A549 (cell line): Measurements from ENCODE around the gene HERPUD2. TPM values are rescaled to one million over a fixed set of nuclear protein-coding genes. Genes with fewer than 3 reads are reported as not detected.

Experiments
- ATAC-seq, 2 experiments: fragments of 200-7000 bp in 1 of 2; fragments of >200 bp in 1 of 2; cut with Nextera tagmentation in 1 of 2; cut with Tn5 transposase in 1 of 2; 3 replicates each; pipeline versions ENCODE4 v1.8.0 to v1.9.1; 2018 to 2020; ENCODE audit warnings: mild to moderate bottlenecking in 1 of 2, moderate library complexity in 1 of 2
- CTCF ChIA-PET: fragments of 300-600 bp; sonication (Branson Sonifier 250); formaldehyde crosslinking; extraction: SDS; loops from one replicate; lab custom pipeline; 2021; ENCODE audit warnings: antibody characterized with exemption, inconsistent platforms; lab: Yijun Ruan, JAX
- POLR2A ChIA-PET: fragments of 350-600 bp; formaldehyde crosslinking; extraction: SDS; loops from one replicate; lab custom pipeline; 2021; ENCODE audit warnings: antibody characterized with exemption, inconsistent platforms; lab: Yijun Ruan, JAX
- DNase-seq, 2 experiments: peaks; one replicate each; pipeline versions ENCODE4 v3.0.0 to v3.0.0-alpha.2; 2011 to 2016; ENCODE audit warnings: low read depth in 1 of 2, low spot score in 1 of 2
- FAIRE-seq: peaks from 2 replicates; lab custom pipeline; 2011; peaks lifted over from hg19 to GRCh38; lab: Jason Lieb, UNC
- H3K27ac ChIP-seq, 2 experiments: fragments of >200 bp; sonication (Bioruptor Twin); formaldehyde crosslinking; 3 replicates each; pipeline ENCODE4 v1.5.1; 2016 to 2017
- H3K4me1 ChIP-seq: fragments of >200 bp; sonication (Bioruptor Twin); formaldehyde crosslinking; 3 replicates; pipeline ENCODE4 v1.6.1; 2016
- H3K4me2 ChIP-seq: fragments of >200 bp; sonication (Bioruptor Twin); formaldehyde crosslinking; 3 replicates; pipeline ENCODE4 v1.6.1; 2016
- H3K4me3 ChIP-seq: fragments of >200 bp; sonication (Bioruptor Twin); formaldehyde crosslinking; 3 replicates; pipeline ENCODE4 v1.5.1; 2016
- H3K9me3 ChIP-seq: fragments of >200 bp; sonication (Bioruptor Twin); formaldehyde crosslinking; 3 replicates; pipeline ENCODE4 v1.6.1; 2016
- BCL3 ChIP-seq: fragments of >200 bp; sonication (Bioruptor Twin); formaldehyde crosslinking; IDR thresholded peaks from 3 replicates; pipeline ENCODE4 v1.6.1; 2016
- CBX2 ChIP-seq: fragments of 200-600 bp; sonication (generic); IDR thresholded peaks from 2 replicates; pipeline ENCODE4 v1.6.1; 2016; ENCODE audit warnings: low read depth, mild to moderate bottlenecking, borderline replicate concordance
- CTCF ChIP-seq: fragments of >200 bp; sonication (Bioruptor Twin); formaldehyde crosslinking; IDR thresholded peaks from 3 replicates; pipeline ENCODE4 v1.5.1; 2016
- EHMT2 ChIP-seq: fragments of 200-600 bp; sonication (generic); IDR thresholded peaks from 2 replicates; pipeline ENCODE4 v1.6.1; 2016; ENCODE audit warnings: antibody characterized with exemption, low read depth, mild to moderate bottlenecking, moderate library complexity
- FOSB ChIP-seq: fragments of 250-450 bp; sonication (Bioruptor Pico); IDR thresholded peaks from 2 replicates; pipeline ENCODE4 v1.5.0; 2020; ENCODE audit warnings: mild to moderate bottlenecking, moderate library complexity
- FOSL2 ChIP-seq, 2 experiments: fragments of 450-650 bp in 1 of 2; fragments of >200 bp in 1 of 2; sonication (Bioruptor Twin) in 1 of 2; formaldehyde crosslinking; IDR thresholded peaks; 2 replicates each; pipeline versions ENCODE4 v1.5.0 to v1.6.1; 2016 to 2020; ENCODE audit warnings: mild to moderate bottlenecking in 1 of 2, moderate library complexity in 1 of 2
- HES2 ChIP-seq: fragments of >200 bp; sonication (Bioruptor Twin); formaldehyde crosslinking; IDR thresholded peaks from 2 replicates; pipeline ENCODE4 v1.6.1; 2016
- HMGXB4 ChIP-seq: fragments of 250-450 bp; sonication (Bioruptor Pico); IDR thresholded peaks from 2 replicates; pipeline ENCODE4 v1.5.0; 2021; ENCODE audit warnings: mild to moderate bottlenecking, moderate library complexity, borderline replicate concordance
- HOXA7 ChIP-seq: fragments of 250-450 bp; sonication (Bioruptor Pico); IDR thresholded peaks from 2 replicates; pipeline ENCODE4 v1.5.0; 2020; ENCODE audit warnings: mild to moderate bottlenecking, moderate library complexity
- JUNB ChIP-seq: fragments of >200 bp; sonication (Bioruptor Twin); formaldehyde crosslinking; IDR thresholded peaks from 2 replicates; pipeline ENCODE4 v1.6.1; 2016
- MAX ChIP-seq: IDR thresholded peaks from 2 replicates; pipeline ENCODE4 v1.6.1; 2012
- MAZ ChIP-seq: fragments of 150-350 bp; IDR thresholded peaks from 2 replicates; pipeline ENCODE4 v1.6.1; 2014; ENCODE audit warnings: antibody characterized with exemption, low read depth, low read length, borderline replicate concordance
- NPAS2 ChIP-seq: fragments of 250-450 bp; sonication (Bioruptor Pico); IDR thresholded peaks from 2 replicates; pipeline ENCODE4 v1.8.0; 2022; ENCODE audit warnings: mild to moderate bottlenecking, moderate library complexity, borderline replicate concordance
- RAD21 ChIP-seq, 2 experiments: fragments of >200 bp in 1 of 2; sonication (Bioruptor Twin) in 1 of 2; formaldehyde crosslinking in 1 of 2; IDR thresholded peaks in 1 of 2; conservative IDR thresholded peaks in 1 of 2; 2 replicates in 1 of 2; 3 replicates in 1 of 2; pipeline ENCODE4 v1.6.1; 2012 to 2018; ENCODE audit warnings: inconsistent platforms in 1 of 2
- RARB ChIP-seq: fragments of 250-450 bp; sonication (Bioruptor Pico); IDR thresholded peaks from 2 replicates; pipeline ENCODE4 v1.8.0; 2021; ENCODE audit warnings: mild to moderate bottlenecking, moderate library complexity
- RNF2 ChIP-seq: fragments of 200-600 bp; sonication (generic); IDR thresholded peaks from 2 replicates; pipeline ENCODE4 v1.6.1; 2016; ENCODE audit warnings: low read depth, mild to moderate bottlenecking, antibody characterized with exemption, moderate library complexity, borderline replicate concordance
- WGBS: methylation state at CpG from one replicate; pipeline ENCODE4 v1.1.6; 2017; ENCODE audit errors: missing lambda C conversion rate; 5-methylcytosine and 5-hydroxymethylcytosine counted together
- polyA plus RNA-seq, 4 experiments: library from polyadenylated mRNA; depleted of rRNA in 3 of 4; stranded (reverse); fragments of >200 nt; fragmentation: RNase III in 1 of 4; extraction: RNeasy Plus Mini Kit Qiagen cat#74134 plus additional on column Dnase treatment in 1 of 4; gene quantifications; 2 replicates in 3 of 4; 3 replicates in 1 of 4; pipeline ENCODE4 v1.2.3, GENCODE V29; 2011 to 2017

HERPUD2 gene
- polyA plus RNA-seq, 2 of the 4 experiments (the other 2 are of a cell fraction): 13.2 to 34.8 TPM

- DNase-seq (no peak), ATAC-seq (no peak), FAIRE-seq (no peak)
- no peak overlapping the region for H3K4me3 ChIP-seq
- ChIA-PET CTCF (interaction anchor here (1.8 kb wide), 1 partner anchor 189 kb away, joined by 4 read pairs; no protein-coding TSS in a partner anchor), POLR2A (no interaction called here)
- 89% methylated on average over 6 of the region's 6 CpGs for WGBS
- H3K4me2 ChIP-seq: no peak overlapping the region
- no peak overlapping the region for H3K27ac ChIP-seq
- H3K9me3 ChIP-seq: no peaks in the 10 kb centered on the region
- H3K4me1 ChIP-seq: peaks cover 19% of the 10 kb centered on the region; the same call in 2 of the 3 replicates
- TF ChIP-seq EHMT2 (no peak), HMGXB4 (CRISPR knock-in tag) (no peak), NPAS2 (CRISPR knock-in tag) (no peak), FOSL2 (IDR thresholded peaks at IDR 0.05) (no peak), FOSL2 (CRISPR knock-in tag; IDR thresholded peaks at IDR 0.05) (no peak)
- TF ChIP-seq, all 56 proteins: peak for 0
These were observed 22.6 kb upstream of the HERPUD2 start for GRCh38 chr7:35717516-35717915.

- Histone ChIP-seq H3K4me3 (no peak overlapping the region), H3K4me2 (no peak overlapping the region), H3K27ac (no peak overlapping the region), H3K9me3 (no peaks in the 10 kb centered on the region), H3K4me1 (peaks cover 19% of the 10 kb centered on the region; the same call in 2 of the 3 replicates)
- no peak for ATAC-seq
- POLR2A ChIA-PET: no interaction called here
- no peak for DNase-seq
- WGBS: 44% methylated on average over 1 of the region's 1 CpG
- no peak for FAIRE-seq
- CTCF ChIA-PET: interaction anchor here (1.8 kb wide), 1 partner anchor 190 kb away, joined by 4 read pairs; no protein-coding TSS in a partner anchor
- no peak for TF ChIP-seq MAX
- TF ChIP-seq FOSB: no peak
- TF ChIP-seq RNF2: no peak
- TF ChIP-seq MAZ: no peak
- TF ChIP-seq BCL3: no peak
- TF ChIP-seq HOXA7 (CRISPR knock-in tag): no peak
- TF ChIP-seq JUNB: no peak
- TF ChIP-seq RARB (CRISPR knock-in tag): no peak
- TF ChIP-seq, all 56 proteins: peak for 0
These were observed 22.1 kb upstream of the HERPUD2 start for GRCh38 chr7:35717013-35717412.

- ChIA-PET CTCF (no interaction called here), POLR2A (interaction anchor here (1.0 kb wide), 1 partner anchor 84 kb away, joined by 3 read pairs; the partner anchor contains the start of gene SEPTIN7)
- Histone ChIP-seq H3K4me2 (peak overlapping the region; percentile 17; the same call in 2 of the 3 replicates), H3K9me3 (no peaks in the 10 kb centered on the region), H3K4me1 (peaks cover 19% of the 10 kb centered on the region; the same call in 2 of the 3 replicates), H3K4me3 (no peak overlapping the region), H3K27ac (no peak overlapping the region)
- WGBS: 46% methylated on average over 5 of the region's 5 CpGs
- ATAC-seq (peak in 1 of 2 experiments; percentile 57; a peak in 3 of 6 replicates), FAIRE-seq (no peak), DNase-seq (no peak)
- TF ChIP-seq RAD21 (conservative IDR thresholded peaks at IDR 0.05 in 1 of 2, IDR thresholded peaks at IDR 0.05 in 1 of 2) (no peak), CTCF (no peak), CBX2 (no peak), HES2 (no peak)
These were observed 21.3 kb upstream of the HERPUD2 start for GRCh38 chr7:35716038-35716803.
